OCI-LY7 (cell line): ENCODE measurements around the gene FMNL2.

Experiments
- EZH2phosphoT487 ChIP-seq: fragments of 200-600 bp; sonication (generic); IDR thresholded peaks from 2 replicates; pipeline ENCODE4 v1.6.1; 2018; ENCODE audit warnings: low read depth, borderline replicate concordance, mild to moderate bottlenecking, mixed run types, antibody characterized with exemption, low read length, moderate library complexity, mixed read lengths
- TF ChIP-seq, protein P1 (sequence below): fragments of 200-600 bp; sonication (generic); conservative IDR thresholded peaks from 2 replicates; pipeline ENCODE4 v1.5.1; 2014; ENCODE audit warnings: mild to moderate bottlenecking, antibody characterized with exemption, low read length, moderate library complexity, mixed read lengths

DNA sequence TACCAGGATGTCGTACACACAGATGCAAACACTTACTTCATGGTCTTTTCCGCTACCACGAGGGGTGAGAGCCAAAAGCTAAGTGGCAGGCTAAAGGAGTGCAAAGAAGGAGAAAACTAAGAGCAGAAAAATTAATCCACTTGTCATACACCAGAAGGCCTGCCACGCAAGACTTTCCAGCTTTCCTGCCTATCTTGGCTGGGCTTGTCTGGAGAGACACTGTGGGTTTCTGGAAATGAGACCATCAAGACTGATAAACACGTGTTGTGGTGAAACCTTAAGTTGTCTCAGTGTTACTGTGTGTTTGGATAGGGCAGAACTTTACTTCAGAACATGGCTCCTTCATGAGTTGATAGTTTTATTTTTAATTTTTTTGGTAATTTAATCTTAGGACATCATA, 175.6 kb downstream of the FMNL2 start:
- TF ChIP-seq, protein P1, sequence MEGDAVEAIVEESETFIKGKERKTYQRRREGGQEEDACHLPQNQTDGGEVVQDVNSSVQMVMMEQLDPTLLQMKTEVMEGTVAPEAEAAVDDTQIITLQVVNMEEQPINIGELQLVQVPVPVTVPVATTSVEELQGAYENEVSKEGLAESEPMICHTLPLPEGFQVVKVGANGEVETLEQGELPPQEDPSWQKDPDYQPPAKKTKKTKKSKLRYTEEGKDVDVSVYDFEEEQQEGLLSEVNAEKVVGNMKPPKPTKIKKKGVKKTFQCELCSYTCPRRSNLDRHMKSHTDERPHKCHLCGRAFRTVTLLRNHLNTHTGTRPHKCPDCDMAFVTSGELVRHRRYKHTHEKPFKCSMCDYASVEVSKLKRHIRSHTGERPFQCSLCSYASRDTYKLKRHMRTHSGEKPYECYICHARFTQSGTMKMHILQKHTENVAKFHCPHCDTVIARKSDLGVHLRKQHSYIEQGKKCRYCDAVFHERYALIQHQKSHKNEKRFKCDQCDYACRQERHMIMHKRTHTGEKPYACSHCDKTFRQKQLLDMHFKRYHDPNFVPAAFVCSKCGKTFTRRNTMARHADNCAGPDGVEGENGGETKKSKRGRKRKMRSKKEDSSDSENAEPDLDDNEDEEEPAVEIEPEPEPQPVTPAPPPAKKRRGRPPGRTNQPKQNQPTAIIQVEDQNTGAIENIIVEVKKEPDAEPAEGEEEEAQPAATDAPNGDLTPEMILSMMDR, result no peak
- TF ChIP-seq EZH2phosphoT487, result no peak
